Mucosa of descending colon (tissue), 3 donors: ENCODE results near the gene CDC42BPA. TPM values are rescaled to one million over a fixed set of nuclear protein-coding genes. Genes with fewer than 3 reads are reported as not detected.
"Not testable (repeated sequence)": the region's sequence is repeated elsewhere in the genome, so short reads cannot be mapped to it uniquely, and the experiment has no call there.

Experiments used
- ATAC-seq: fragments of 200-7000 bp; cut with Tn5 transposase; one replicate; pipeline ENCODE4 v1.9.1; 2020; ENCODE audit warnings: mild to moderate bottlenecking, moderate library complexity
- DNase-seq, 3 donors: peaks; one replicate each; pipeline ENCODE4 v3.0.0-alpha.2; 2020
- H3K36me3 ChIP-seq: fragments of 200-600 bp; one replicate; pipeline ENCODE4 v1.8.0; 2021; ENCODE audit warnings: low read depth, mild to moderate bottlenecking
- H3K4me1 ChIP-seq: fragments of 200-600 bp; one replicate; pipeline ENCODE4 v1.8.0; 2021; ENCODE audit warnings: low read depth, mild to moderate bottlenecking
- H3K4me3 ChIP-seq: fragments of 200-600 bp; one replicate; pipeline ENCODE4 v1.8.0; 2021; ENCODE audit warnings: mild to moderate bottlenecking
- H3K9me3 ChIP-seq: fragments of 200-600 bp; one replicate; pipeline ENCODE4 v1.8.0; 2021; ENCODE audit warnings: mild to moderate bottlenecking
- intact Hi-C, 2 donors: fragments of 100-400 bp; cut with DNase I in 1 of 2; cut with micrococcal nuclease in 1 of 2; formaldehyde crosslinking; loops; one replicate each; pipeline versions ENCODE4 v1.11.0 to v1.11.1; 2022; cut with DNase I, micrococcal nuclease
- total RNA-seq, 3 donors: library from RNA; stranded (reverse); fragmentation: NEBNext Ultra II Directional in 2 of 3; extraction: Animal tissue kit (Norgen Biotek cat#: 25700) in 2 of 3; gene quantifications; one replicate each; pipeline versions ENCODE4 v1.2.1 to v1.2.4, GENCODE V29; 2021 to 2023
- TF ChIP-seq, protein P1 (sequence below): fragments of 200-600 bp; IDR thresholded peaks from one replicate; pipeline ENCODE4 v1.8.0; 2022; ENCODE audit warnings: antibody characterized with exemption, mild to moderate bottlenecking
- donor health status: DM: no; HTN: no; CAD: no; lungs with moderate emphysema.
- donor health status: DM: no; HTN: no; CAD: no.
- donor health status: DM: no; HTN: yes; CAD: no.

The CDC42BPA gene
- total RNA-seq, 3 donors from 2014 or later: 32.6 to 70.7 (median 50.2) TPM

DNA sequence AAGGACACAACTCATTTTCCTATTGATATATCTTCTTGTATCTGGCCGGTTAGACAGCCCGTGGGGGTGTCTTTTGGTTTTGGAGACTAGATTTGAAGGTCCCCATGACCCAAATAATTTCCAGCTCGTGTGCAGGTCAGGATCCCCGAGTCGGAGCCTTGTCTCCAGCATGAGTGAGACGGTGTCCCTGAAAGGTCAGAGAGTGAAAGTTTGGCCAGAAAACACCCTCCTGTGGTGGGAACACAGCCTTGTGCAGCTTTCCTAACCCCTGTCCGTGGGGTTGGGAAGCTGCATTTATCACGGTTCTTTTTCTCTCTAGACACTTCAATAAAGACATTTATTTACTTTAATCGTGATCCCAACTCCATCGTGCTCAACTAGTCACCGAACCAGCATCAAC is 360.6 kb downstream of the CDC42BPA start:
- H3K9me3 ChIP-seq: no peaks in the 10 kb centered on the region
- DNase-seq (no peak), ATAC-seq (no peak)
- intact Hi-C loops: no loop called here
- no peaks in the 10 kb centered on the region for H3K36me3 ChIP-seq
- no peak overlapping the region for H3K4me3 ChIP-seq
- no peaks in the 10 kb centered on the region for H3K4me1 ChIP-seq
- TF ChIP-seq, protein P1, sequence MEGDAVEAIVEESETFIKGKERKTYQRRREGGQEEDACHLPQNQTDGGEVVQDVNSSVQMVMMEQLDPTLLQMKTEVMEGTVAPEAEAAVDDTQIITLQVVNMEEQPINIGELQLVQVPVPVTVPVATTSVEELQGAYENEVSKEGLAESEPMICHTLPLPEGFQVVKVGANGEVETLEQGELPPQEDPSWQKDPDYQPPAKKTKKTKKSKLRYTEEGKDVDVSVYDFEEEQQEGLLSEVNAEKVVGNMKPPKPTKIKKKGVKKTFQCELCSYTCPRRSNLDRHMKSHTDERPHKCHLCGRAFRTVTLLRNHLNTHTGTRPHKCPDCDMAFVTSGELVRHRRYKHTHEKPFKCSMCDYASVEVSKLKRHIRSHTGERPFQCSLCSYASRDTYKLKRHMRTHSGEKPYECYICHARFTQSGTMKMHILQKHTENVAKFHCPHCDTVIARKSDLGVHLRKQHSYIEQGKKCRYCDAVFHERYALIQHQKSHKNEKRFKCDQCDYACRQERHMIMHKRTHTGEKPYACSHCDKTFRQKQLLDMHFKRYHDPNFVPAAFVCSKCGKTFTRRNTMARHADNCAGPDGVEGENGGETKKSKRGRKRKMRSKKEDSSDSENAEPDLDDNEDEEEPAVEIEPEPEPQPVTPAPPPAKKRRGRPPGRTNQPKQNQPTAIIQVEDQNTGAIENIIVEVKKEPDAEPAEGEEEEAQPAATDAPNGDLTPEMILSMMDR: no peak

DNA sequence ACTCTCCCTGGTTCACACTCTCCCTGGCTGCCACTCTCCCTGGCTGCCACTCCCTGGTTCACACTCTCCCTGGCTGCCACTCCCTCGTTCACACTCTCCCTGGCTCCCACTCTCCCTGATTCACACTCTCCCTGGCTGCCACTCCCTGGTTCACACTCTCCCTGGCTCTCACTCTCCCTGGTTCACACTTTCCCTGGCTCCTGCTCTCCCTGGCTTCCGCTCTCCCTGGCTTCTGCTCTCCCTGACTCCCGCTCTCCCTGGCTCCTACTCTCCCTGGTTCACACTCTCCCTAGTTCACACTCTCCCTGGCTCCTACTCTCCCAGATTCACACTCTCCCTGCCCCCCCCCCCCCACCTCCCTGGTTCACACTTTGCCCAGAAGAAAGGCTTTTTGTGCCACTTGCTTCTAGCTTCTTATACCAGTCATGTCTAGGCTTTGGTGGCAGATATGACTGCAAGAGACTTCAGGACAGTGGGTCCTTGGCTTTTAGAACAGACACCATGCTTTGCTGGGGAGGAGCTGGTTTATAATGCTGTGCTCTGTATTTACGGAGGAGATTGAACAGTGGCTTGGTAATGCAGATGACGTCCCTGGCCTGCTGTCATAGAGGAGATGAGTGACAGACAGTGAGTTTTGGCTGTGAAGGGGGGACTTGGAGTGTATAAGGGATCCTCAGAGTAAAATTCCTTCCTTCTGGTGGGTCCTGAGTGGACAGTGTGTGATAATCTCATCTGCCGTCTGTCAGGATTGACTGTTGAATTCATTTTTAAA is 361.2 kb downstream of the CDC42BPA start:
- intact Hi-C loops: no loop called here
- ATAC-seq (no peak), DNase-seq (no peak)
- H3K4me1 ChIP-seq: no peaks in the 10 kb centered on the region
- TF ChIP-seq, protein P1: no peak
- no peak overlapping the region for H3K4me3 ChIP-seq
- H3K9me3 ChIP-seq: no peaks in the 10 kb centered on the region
- no peaks in the 10 kb centered on the region for H3K36me3 ChIP-seq

DNA sequence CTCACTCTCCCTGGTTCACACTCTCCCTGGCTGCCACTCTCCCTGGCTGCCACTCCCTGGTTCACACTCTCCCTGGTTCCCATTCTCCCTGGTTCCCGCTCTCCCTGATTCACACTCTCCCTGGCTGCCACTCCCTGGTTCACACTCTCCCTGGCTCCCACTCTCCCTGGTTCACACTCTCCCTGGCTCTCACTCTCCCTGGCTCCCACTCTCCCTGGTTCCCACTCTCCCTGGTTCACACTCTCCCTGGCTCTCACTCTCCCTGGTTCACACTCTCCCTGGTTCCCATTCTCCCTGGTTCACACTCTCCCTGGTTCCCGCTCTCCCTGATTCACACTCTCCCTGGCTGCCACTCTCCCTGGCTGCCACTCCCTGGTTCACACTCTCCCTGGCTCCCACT is 362.4 kb downstream of the CDC42BPA start:
- H3K4me3 ChIP-seq, ATAC-seq, intact Hi-C loops, H3K9me3 ChIP-seq, DNase-seq, H3K36me3 ChIP-seq, H3K4me1 ChIP-seq: not testable (repeated sequence)

DNA sequence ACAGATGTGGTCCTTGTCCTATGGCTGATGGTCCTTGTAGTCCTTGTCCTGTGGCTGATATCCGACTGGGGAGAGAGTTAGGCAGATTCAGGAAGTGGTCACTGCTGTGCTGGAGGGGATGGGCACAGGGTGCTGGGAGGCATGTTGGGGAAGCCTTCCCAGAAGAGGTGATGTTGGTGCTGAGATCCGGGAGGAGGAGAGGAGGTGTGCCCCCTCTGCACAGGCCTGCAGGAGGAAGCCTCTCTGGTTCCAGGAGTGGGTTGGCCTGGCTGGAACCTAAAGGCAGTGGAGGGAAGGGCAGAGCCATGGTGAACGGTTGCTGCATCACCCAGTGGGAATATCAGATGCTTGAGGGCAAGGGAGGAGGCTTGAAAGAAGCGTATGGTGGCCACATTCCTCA is 363.5 kb downstream of the CDC42BPA start:
- TF ChIP-seq, protein P1: no peak
- no peaks in the 10 kb centered on the region for H3K9me3 ChIP-seq
- intact Hi-C loops: no loop called here
- no peaks in the 10 kb centered on the region for H3K36me3 ChIP-seq
- no peak overlapping the region for H3K4me3 ChIP-seq
- DNase-seq: no peak
- no peak for ATAC-seq
- no peaks in the 10 kb centered on the region for H3K4me1 ChIP-seq

DNA sequence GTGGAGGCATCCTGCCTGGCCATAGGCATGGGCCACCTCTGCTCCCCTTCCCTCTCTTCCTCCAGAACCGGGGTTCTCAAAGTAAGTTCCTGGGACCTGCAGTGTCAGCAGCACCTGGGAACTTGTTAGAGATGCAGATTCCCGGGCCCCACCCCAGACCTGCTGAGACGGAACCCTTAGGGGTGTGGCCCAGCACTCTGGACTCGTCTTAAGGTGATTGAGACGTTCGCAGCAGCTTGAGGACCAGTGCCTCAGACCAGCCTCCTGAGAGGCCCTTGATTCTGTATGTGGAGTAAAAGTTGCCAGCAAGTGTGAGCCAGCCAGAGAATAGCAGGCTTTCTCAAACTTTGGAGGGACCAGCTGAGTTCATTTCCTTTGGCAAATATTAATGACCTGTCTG is 364.0 kb downstream of the CDC42BPA start:
- ATAC-seq: no peak
- Histone ChIP-seq H3K9me3 (no peaks in the 10 kb centered on the region), H3K36me3 (no peaks in the 10 kb centered on the region), H3K4me1 (no peaks in the 10 kb centered on the region), H3K4me3 (no peak overlapping the region)
- intact Hi-C loops: no loop called here
- no peak for DNase-seq
- TF ChIP-seq, protein P1: no peak

DNA sequence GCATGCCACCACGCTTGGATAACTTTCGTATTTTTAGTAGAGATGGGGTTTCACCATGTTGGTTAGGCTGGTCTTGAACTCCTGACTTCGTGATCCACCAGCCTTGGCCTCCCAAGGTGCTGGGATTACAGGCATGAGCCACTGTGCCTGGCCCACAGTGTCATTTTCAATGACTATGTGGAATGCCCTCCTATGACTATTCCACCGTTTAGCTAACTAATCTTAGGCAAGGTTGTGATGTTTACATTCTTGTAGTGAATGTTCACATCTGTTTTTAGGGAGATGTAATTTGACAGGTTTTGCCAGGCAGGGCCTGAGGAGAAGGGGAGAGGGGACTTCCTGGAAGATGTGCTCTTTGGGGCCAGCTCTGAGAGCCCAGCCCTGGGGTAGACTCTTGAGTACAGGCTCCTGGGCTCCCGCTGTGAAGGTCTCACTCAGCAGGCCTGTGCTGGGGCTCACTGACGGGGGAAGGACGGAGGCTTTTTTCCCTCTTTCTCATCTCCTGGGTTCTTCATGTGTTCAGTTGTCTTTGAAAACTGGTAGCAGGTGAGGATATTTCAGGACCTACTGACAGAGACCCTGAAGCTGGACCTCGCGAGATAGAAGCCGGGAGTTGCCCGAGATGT is 365.0 kb downstream of the CDC42BPA start:
- H3K36me3 ChIP-seq: no peaks in the 10 kb centered on the region
- H3K4me3 ChIP-seq: no peak overlapping the region
- H3K4me1 ChIP-seq: no peaks in the 10 kb centered on the region
- no peak for DNase-seq
- TF ChIP-seq, protein P1: no peak
- intact Hi-C loops: no loop called here
- H3K9me3 ChIP-seq: no peaks in the 10 kb centered on the region
- no peak for ATAC-seq
